GM12878 (cell line): ENCODE results near the gene ZNF652. TPM values are rescaled to one million over a fixed set of nuclear protein-coding genes. Genes with fewer than 3 reads are reported as not detected.
"Not testable (repeated sequence)": the region's sequence is repeated elsewhere in the genome, so short reads cannot be mapped to it uniquely, and the experiment has no call there.

Experiments
- ATAC-seq: fragments of 200-7000 bp; cut with Tn5 transposase; 3 replicates; pipeline ENCODE4 v1.9.1; 2020; ENCODE audit warnings: mild to moderate bottlenecking, moderate library complexity
- BruUV-seq: library from RNA; stranded (reverse); fragments of 400-500 nt; replicated peaks from 2 replicates; lab custom pipeline; 2021; lab: Mats Ljungman, UMichigan
- CTCF ChIA-PET: fragments of 300-600 bp; sonication (Branson Sonifier 250); formaldehyde crosslinking; extraction: SDS; loops from one replicate; lab custom pipeline; 2021; ENCODE audit warnings: inconsistent platforms; lab: Yijun Ruan, JAX
- POLR2A ChIA-PET: fragments of 350-600 bp; formaldehyde crosslinking; extraction: SDS; loops from one replicate; lab custom pipeline; 2021; ENCODE audit warnings: inconsistent platforms; lab: Charles Lee
- RAD21 ChIA-PET: fragments of 300-600 bp; sonication (Branson Sonifier 250); formaldehyde crosslinking; loops from one replicate; lab custom pipeline; 2023; ENCODE audit warnings: antibody characterized with exemption; ENCODE audit not compliant: unreplicated experiment; lab: Charles Lee
- SMC1A ChIA-PET: fragments of 300-600 bp; sonication (Branson Sonifier 250); formaldehyde crosslinking; loops from one replicate; lab custom pipeline; 2023; ENCODE audit not compliant: unreplicated experiment, uncharacterized antibody; lab: Charles Lee
- DNase-seq: peaks from one replicate; pipeline ENCODE4 v3.0.0-alpha.2; 2011; ENCODE audit warnings: low read depth, low spot score
- FAIRE-seq: peaks from 3 replicates; lab custom pipeline; 2011; peaks lifted over from hg19 to GRCh38; lab: Jason Lieb, UNC
- H2AFZ ChIP-seq: 2 replicates; pipeline ENCODE4 v1.6.0; 2011; ENCODE audit warnings: low read depth, low read length, control low read depth; ENCODE audit not compliant: control insufficient read depth
- H3K27ac ChIP-seq: 2 replicates; pipeline ENCODE4 v1.5.1; 2011; ENCODE audit warnings: control low read depth; ENCODE audit not compliant: control insufficient read depth, insufficient read depth
- H3K27me3 ChIP-seq, 2 experiments: replicated peaks in 1 of 2; 2 replicates each; pipeline versions ENCODE4 v1.6.0 to v1.6.1; 2011; ENCODE audit warnings: low read length in 1 of 2; ENCODE audit not compliant: control insufficient read depth in 2 of 2, insufficient read depth in 2 of 2
- H3K36me3 ChIP-seq, 2 experiments: 2 replicates each; pipeline ENCODE4 v1.5.1; 2011; ENCODE audit warnings: low read length in 1 of 2; ENCODE audit not compliant: control insufficient read depth in 2 of 2, insufficient read depth in 2 of 2
- H3K4me1 ChIP-seq: 2 replicates; pipeline ENCODE4 v1.6.1; 2011; ENCODE audit warnings: mild to moderate bottlenecking, low read length, moderate library complexity, mixed read lengths; ENCODE audit not compliant: control insufficient read depth, insufficient read depth
- H3K4me2 ChIP-seq: 2 replicates; pipeline ENCODE4 v1.6.0; 2011; ENCODE audit warnings: control low read depth; ENCODE audit not compliant: control insufficient read depth, insufficient read depth
- H3K4me3 ChIP-seq: fragments of 200-600 bp; sonication (generic); 2 replicates; pipeline ENCODE4 v1.5.1; 2016
- H3K79me2 ChIP-seq: 2 replicates; pipeline ENCODE4 v1.6.0; 2011; ENCODE audit warnings: low read length; ENCODE audit not compliant: control insufficient read depth, insufficient read depth
- H3K9ac ChIP-seq: 2 replicates; pipeline ENCODE4 v1.8.0; 2011; ENCODE audit warnings: low read length, control low read depth, mixed read lengths; ENCODE audit not compliant: control insufficient read depth, insufficient read depth
- H3K9me3 ChIP-seq: replicated peaks from 3 replicates; pipeline ENCODE4 v1.5.1; 2011; ENCODE audit warnings: mild to moderate bottlenecking, low read length; ENCODE audit not compliant: control insufficient read depth, insufficient read depth
- H4K20me1 ChIP-seq: 2 replicates; pipeline ENCODE4 v1.6.0; 2011; ENCODE audit not compliant: control insufficient read depth, insufficient read depth
- ETV6 ChIP-seq, 2 experiments: fragments of 450-650 bp in 1 of 2; IDR thresholded peaks in 1 of 2; conservative IDR thresholded peaks in 1 of 2; 2 replicates each; pipeline ENCODE4 v1.6.1; 2014; ENCODE audit warnings: antibody characterized with exemption in 1 of 2, borderline replicate concordance in 1 of 2, low read depth in 1 of 2, mild to moderate bottlenecking in 1 of 2, moderate library complexity in 1 of 2
- SREBF2 ChIP-seq: IDR thresholded peaks from 2 replicates; pipeline ENCODE4 v1.6.1; 2012; ENCODE audit warnings: mild to moderate bottlenecking, low read length
- TBL1XR1 ChIP-seq: IDR thresholded peaks from 2 replicates; pipeline ENCODE4 v1.6.1; 2012; ENCODE audit warnings: low read depth, low read length, improper control_type of control experiment
- ZNF217 ChIP-seq: fragments of 450-650 bp; IDR thresholded peaks from 2 replicates; pipeline ENCODE4 v1.6.1; 2017; ENCODE audit warnings: antibody characterized with exemption, mild to moderate bottlenecking
- WGBS: methylation state at CpG from one replicate; pipeline ENCODE4 v1.1.6; 2016; ENCODE audit warnings: low lambda C conversion rate; ENCODE audit not compliant: insufficient replicate concordance, insufficient coverage; ENCODE audit errors: missing lambda C conversion rate; 5-methylcytosine and 5-hydroxymethylcytosine counted together
- in situ Hi-C: fragments of 300-500 bp; cut with MboI; formaldehyde crosslinking; loops from 9 replicates; pipeline ENCODE4 v1.14.3; 2018; ENCODE audit warnings: mixed read lengths
- intact Hi-C: fragments of 100-400 bp; cut with micrococcal nuclease; formaldehyde crosslinking; loops from one replicate; pipeline ENCODE4 v1.14.2; 2022; ENCODE audit not compliant: unreplicated experiment
- polyA plus RNA-seq, 11 experiments: library from polyadenylated mRNA; depleted of rRNA in 4 of 11; unstranded in 6 of 11; stranded (reverse) in 5 of 11; fragments of >200 nt; fragmentation: Nextera tagmentation in 4 of 11; fragmentation: Illumina TruSeq in 1 of 11; extraction: Ambion mirVana in 4 of 11; extraction: Trizol in 1 of 11; gene quantifications; 1 replicate in 1 of 11; 2 replicates in 10 of 11; pipeline versions ENCODE4 v1.2.1 to v1.2.3, GENCODE V29; 2011 to 2016; ENCODE audit warnings: inconsistent platforms in 2 of 11, missing spikeins in 2 of 11, low read depth in 1 of 11
- total RNA-seq, 4 experiments: library from RNA; depleted of rRNA in 3 of 4; stranded (reverse); fragments of >200 nt in 3 of 4; fragmentation: Illumina TruSeq in 1 of 4; extraction: Trizol in 1 of 4; gene quantifications; 2 replicates each; pipeline versions ENCODE4 v1.2.1 to v1.2.3, GENCODE V29; 2013 to 2021

The ZNF652 gene
- total and polyA plus RNA-seq, 10 of the 15 experiments (the other 5 are each of a cell fraction or from before 2014, with no cell fraction given): 3.4 to 13.1 (median 8.7) TPM

GRCh38 chr17:49280061-49280460 is 82.0 kb downstream of the ZNF652 start:
- Histone ChIP-seq H3K4me3 (no peak overlapping the region), H3K9ac (no peak overlapping the region), H2AFZ (no peak overlapping the region), H3K36me3 (no peaks in the 10 kb centered on the region), H3K79me2 (no peaks in the 10 kb centered on the region), H3K4me2 (no peak overlapping the region), H3K4me1 (no peaks in the 10 kb centered on the region), H3K9me3 (no peaks in the 10 kb centered on the region), H3K27ac (no peak overlapping the region), H4K20me1 (no peaks in the 10 kb centered on the region), H3K27me3 (no peaks in the 10 kb centered on the region)
- RAD21 ChIA-PET: interaction anchor here (0.5 kb wide), 1 partner anchor 208 kb away, joined by 3 read pairs; no protein-coding TSS in a partner anchor
- 28% methylated on average over 5 of the region's 5 CpGs for WGBS
- SMC1A ChIA-PET: interaction anchor here (0.6 kb wide), 1 partner anchor 102 kb away, joined by 4 read pairs; no protein-coding TSS in a partner anchor
- DNase-seq (no peak), ATAC-seq (no peak), FAIRE-seq (no peak)
- intact Hi-C loops: no loop called here
- POLR2A ChIA-PET: no interaction called here
- no TSS peak for BruUV-seq
- TF ChIP-seq ZNF217 (no peak), ETV6 (conservative IDR thresholded peaks at IDR 0.05 in 1 of 2, IDR thresholded peaks at IDR 0.05 in 1 of 2; ENCODE audit: borderline replicate concordance in 1 of 2, low read depth in 1 of 2) (no peak), SREBF2 (no peak), TBL1XR1 (no peak)
- in situ Hi-C loops: no loop called here
- CTCF ChIA-PET: interaction anchor here (2.7 kb wide), 1 partner anchor 36 kb away, joined by 7 read pairs; no protein-coding TSS in a partner anchor

DNA sequence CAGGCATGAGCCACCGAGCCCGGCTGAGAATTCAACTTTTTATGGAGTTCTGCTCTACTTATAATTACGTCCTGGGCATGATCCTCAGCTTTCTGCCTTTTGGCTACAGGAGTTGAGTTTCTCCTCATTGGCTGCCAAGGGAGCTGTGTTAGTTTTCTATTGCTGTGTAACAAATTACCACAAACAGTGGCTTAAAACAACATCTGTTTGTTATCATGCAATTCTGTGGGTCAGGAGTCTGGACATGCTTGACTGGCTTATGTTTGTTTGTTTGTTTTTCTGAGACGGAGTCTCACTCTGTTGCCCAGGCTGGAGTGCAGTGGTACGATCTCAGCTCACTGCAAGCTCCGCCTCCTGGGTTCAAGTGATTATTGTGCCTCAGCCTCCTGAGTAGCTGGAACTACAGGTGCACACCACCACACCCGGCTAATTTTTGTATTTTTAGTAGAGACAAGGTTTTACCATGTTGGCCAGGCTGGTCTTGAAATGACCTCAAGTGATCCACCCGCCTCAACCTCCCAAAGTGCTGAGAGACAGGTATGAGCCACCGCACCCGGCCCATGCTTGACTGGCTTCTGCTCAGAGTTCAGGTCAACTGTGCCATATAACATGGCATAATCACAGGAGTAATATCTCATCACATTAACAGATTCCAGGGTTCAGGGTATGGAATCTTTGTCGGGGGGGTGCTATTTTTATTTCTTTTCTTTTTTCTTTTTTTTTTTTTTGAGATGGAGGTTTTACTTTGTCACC is 82.6 kb downstream of the ZNF652 start:
- ChIA-PET CTCF (interaction anchor here (0.7 kb wide), 1 partner anchor 265 kb away, joined by 3 read pairs; no protein-coding TSS in a partner anchor), RAD21 (interaction anchor here (0.5 kb wide), 1 partner anchor 207 kb away, joined by 3 read pairs; no protein-coding TSS in a partner anchor)
- not testable (repeated sequence) for H3K4me1 ChIP-seq

More for the DNA sequence above, 82.6 kb downstream of the ZNF652 start:
- in situ Hi-C loops, H3K27me3 ChIP-seq, H3K9ac ChIP-seq, H2AFZ ChIP-seq, intact Hi-C loops, BruUV-seq, H4K20me1 ChIP-seq, FAIRE-seq, H3K4me3 ChIP-seq, H3K9me3 ChIP-seq, H3K79me2 ChIP-seq, ATAC-seq, DNase-seq, H3K36me3 ChIP-seq, POLR2A ChIA-PET, H3K4me2 ChIP-seq, H3K27ac ChIP-seq: not testable (repeated sequence)
- SMC1A ChIA-PET: interaction anchor here (0.6 kb wide), 1 partner anchor 101 kb away, joined by 4 read pairs; no protein-coding TSS in a partner anchor
- WGBS: 60% methylated on average over 11 of the region's 11 CpGs
